Smooth muscle cell of trachea (primary cell): ENCODE data around the gene GIGYF1. TPM values are rescaled to one million over a fixed set of nuclear protein-coding genes. Genes with fewer than 3 reads are reported as not detected.

Experiments used
- total RNA-seq: library from RNA; depleted of rRNA; stranded (reverse); fragments of >200 nt; gene quantifications from 2 replicates; pipeline ENCODE4 v1.2.1, GENCODE V29; 2014

Gene GIGYF1
- total RNA-seq = 20.4 and 23.5 TPM in 2 replicates

GRCh38 chr7:100694098-100694745, at the start of gene GIGYF1:
TSS of gene GIGYF1 (minus strand) at chr7:100694250. CDS start at chr7:100688238, 6,012 bp downstream.

GRCh38 chr7:100720279-100720670, 26.2 kb upstream of the GIGYF1 start, which contains the start of gene EPO:
TSS of gene EPO (plus strand) at chr7:100720468. CDS start at chr7:100720981, 513 bp downstream.

GRCh38 chr7:100705753-100706671, 12.0 kb upstream of the GIGYF1 start, which contains the start of gene POP7:
TSS of gene POP7 (plus strand) at chr7:100706121. CDS start at chr7:100706831, 710 bp downstream.

GRCh38 chr7:100673302-100673941, 20.6 kb downstream of the GIGYF1 start, which contains the start of gene GNB2:
TSS of gene GNB2 (plus strand) at chr7:100673740. CDS start at chr7:100676266, 2,526 bp downstream.

GRCh38 chr7:100655908-100656674, 38.0 kb downstream of the GIGYF1 start, which contains the start of gene ACTL6B:
TSS of gene ACTL6B (minus strand) at chr7:100656448. CDS start at chr7:100656354, 94 bp downstream.

GRCh38 chr7:100641463-100641859, 52.6 kb downstream of the GIGYF1 start, which contains the start of gene TFR2:
TSS of gene TFR2 (minus strand) at chr7:100641552. CDS start at chr7:100641509, 43 bp downstream.

Other genes starting within 250 kb of the GIGYF1 start
- gene SPACDR, start 230.0 kb downstream of the GIGYF1 start, total RNA-seq = 0.73 and 2.6 TPM in 2 replicates
- 24.9 and 35.6 TPM in 2 replicates for gene TSC22D4, start 215.0 kb downstream of the GIGYF1 start, total RNA-seq
- gene NYAP1, start 210.3 kb downstream of the GIGYF1 start, total RNA-seq = 1.3 and 3.5 TPM in 2 replicates
- 6.1 and 8.4 TPM in 2 replicates for gene AGFG2, start 155.0 kb downstream of the GIGYF1 start, total RNA-seq
- gene SAP25, start 120.3 kb downstream of the GIGYF1 start, total RNA-seq = not detected in 2 replicates
- gene LRCH4, start 108.1 kb downstream of the GIGYF1 start, total RNA-seq = 20.5 and 21.2 TPM in 2 replicates
- 0.15 and 0.33 TPM in 2 replicates for gene FBXO24, start 107.9 kb downstream of the GIGYF1 start, total RNA-seq
- gene PCOLCE, start 91.9 kb downstream of the GIGYF1 start, total RNA-seq = 179 and 311 TPM in 2 replicates
- gene MOSPD3, start 81.7 kb downstream of the GIGYF1 start, total RNA-seq = 7.1 and 7.9 TPM in 2 replicates
- 0.33 TPM in 1 of 2 replicates, not detected in the other for gene TFR2, start 52.7 kb downstream of the GIGYF1 start, total RNA-seq
- gene ACTL6B, start 37.8 kb downstream of the GIGYF1 start, total RNA-seq = not detected in 2 replicates
- 113 and 118 TPM in 2 replicates for gene GNB2, start 20.5 kb downstream of the GIGYF1 start, total RNA-seq
- gene POP7, start 11.9 kb upstream of the GIGYF1 start, total RNA-seq = 31.4 and 40.1 TPM in 2 replicates
- gene EPO, start 26.2 kb upstream of the GIGYF1 start, total RNA-seq = not detected in 2 replicates
- gene ZAN, start 39.3 kb upstream of the GIGYF1 start, total RNA-seq = not detected in 2 replicates
- 37.7 and 64.2 TPM in 2 replicates for gene EPHB4, start 133.3 kb upstream of the GIGYF1 start, total RNA-seq
- gene SLC12A9, start 158.5 kb upstream of the GIGYF1 start, total RNA-seq = 17.9 and 29.9 TPM in 2 replicates
- gene TRIP6, start 173.1 kb upstream of the GIGYF1 start, total RNA-seq = 102 and 103 TPM in 2 replicates
- 40.3 and 54.1 TPM in 2 replicates for gene SRRT, start 180.9 kb upstream of the GIGYF1 start, total RNA-seq
- 3.9 and 10.4 TPM in 2 replicates for gene UFSP1, start 195.5 kb upstream of the GIGYF1 start, total RNA-seq
- gene ACHE, start 201.6 kb upstream of the GIGYF1 start, total RNA-seq = 2.2 TPM in 1 of 2 replicates, not detected in the other